RWPE2 (cell line): Measurements from ENCODE around the gene FHIT.
"Not testable (repeated sequence)": the region's sequence is repeated elsewhere in the genome, so short reads cannot be mapped to it uniquely, and the experiment has no call there.

ENCODE experiments used
- ATAC-seq: fragments of 200-7000 bp; cut with Tn5 transposase; 3 replicates; pipeline ENCODE4 v1.9.1; 2021; ENCODE audit warnings: low read depth
- DNase-seq: peaks from one replicate; pipeline ENCODE4 v3.0.0-alpha.2; 2020; ENCODE audit warnings: low spot score
- H3K27ac ChIP-seq: fragments of 450-650 bp; 2 replicates; pipeline ENCODE4 v1.5.1; 2017; ENCODE audit warnings: mild to moderate bottlenecking; ENCODE audit not compliant: poor library complexity, severe bottlenecking
- H3K27me3 ChIP-seq: fragments of 250-450 bp; sonication (Bioruptor Pico); 2 replicates; pipeline ENCODE4 v1.5.1; 2021; ENCODE audit warnings: mild to moderate bottlenecking, moderate library complexity; ENCODE audit not compliant: insufficient read depth, poor library complexity, severe bottlenecking
- H3K36me3 ChIP-seq: fragments of 250-450 bp; sonication (Bioruptor Pico); 2 replicates; pipeline ENCODE4 v1.5.1; 2020; ENCODE audit warnings: low read depth, mild to moderate bottlenecking, moderate library complexity
- H3K4me1 ChIP-seq: fragments of 250-450 bp; sonication (Bioruptor Pico); 2 replicates; pipeline ENCODE4 v1.5.1; 2021; ENCODE audit warnings: mild to moderate bottlenecking, moderate library complexity; ENCODE audit not compliant: insufficient read depth, poor library complexity, severe bottlenecking
- H3K4me3 ChIP-seq: fragments of 250-450 bp; sonication (Bioruptor Pico); 2 replicates; pipeline ENCODE4 v1.5.1; 2021; ENCODE audit warnings: mild to moderate bottlenecking, moderate library complexity; ENCODE audit not compliant: severe bottlenecking
- H3K9me3 ChIP-seq: fragments of 250-450 bp; sonication (Bioruptor Pico); 2 replicates; pipeline ENCODE4 v1.5.1; 2021; ENCODE audit warnings: mild to moderate bottlenecking, moderate library complexity; ENCODE audit not compliant: severe bottlenecking
- CTCF ChIP-seq: fragments of 450-650 bp; IDR thresholded peaks from one replicate; pipeline ENCODE4 v1.5.1; 2017; ENCODE audit warnings: mild to moderate bottlenecking, moderate library complexity; ENCODE audit not compliant: poor library complexity, severe bottlenecking

Gene FHIT

GRCh38 chr3:60992395-60992794 lies 258.9 kb downstream of the FHIT start:
- Histone ChIP-seq H3K4me1 (no peaks in the 10 kb centered on the region), H3K9me3 (no peaks in the 10 kb centered on the region), H3K4me3 (no peak overlapping the region), H3K27ac (no peak overlapping the region), H3K36me3 (no peaks in the 10 kb centered on the region), H3K27me3 (no peaks in the 10 kb centered on the region)
- ATAC-seq (no peak), DNase-seq (no peak)
- no peak for TF ChIP-seq CTCF

GRCh38 chr3:60990442-60990730 lies 260.9 kb downstream of the FHIT start:
- no peaks in the 10 kb centered on the region for H3K36me3 ChIP-seq
- no peak overlapping the region for H3K4me3 ChIP-seq
- no peak overlapping the region for H3K27ac ChIP-seq
- no peak for DNase-seq
- TF ChIP-seq CTCF, result no peak
- no peaks in the 10 kb centered on the region for H3K4me1 ChIP-seq
- no peak for ATAC-seq
- no peaks in the 10 kb centered on the region for H3K27me3 ChIP-seq
- H3K9me3 ChIP-seq, result no peaks in the 10 kb centered on the region

DNA sequence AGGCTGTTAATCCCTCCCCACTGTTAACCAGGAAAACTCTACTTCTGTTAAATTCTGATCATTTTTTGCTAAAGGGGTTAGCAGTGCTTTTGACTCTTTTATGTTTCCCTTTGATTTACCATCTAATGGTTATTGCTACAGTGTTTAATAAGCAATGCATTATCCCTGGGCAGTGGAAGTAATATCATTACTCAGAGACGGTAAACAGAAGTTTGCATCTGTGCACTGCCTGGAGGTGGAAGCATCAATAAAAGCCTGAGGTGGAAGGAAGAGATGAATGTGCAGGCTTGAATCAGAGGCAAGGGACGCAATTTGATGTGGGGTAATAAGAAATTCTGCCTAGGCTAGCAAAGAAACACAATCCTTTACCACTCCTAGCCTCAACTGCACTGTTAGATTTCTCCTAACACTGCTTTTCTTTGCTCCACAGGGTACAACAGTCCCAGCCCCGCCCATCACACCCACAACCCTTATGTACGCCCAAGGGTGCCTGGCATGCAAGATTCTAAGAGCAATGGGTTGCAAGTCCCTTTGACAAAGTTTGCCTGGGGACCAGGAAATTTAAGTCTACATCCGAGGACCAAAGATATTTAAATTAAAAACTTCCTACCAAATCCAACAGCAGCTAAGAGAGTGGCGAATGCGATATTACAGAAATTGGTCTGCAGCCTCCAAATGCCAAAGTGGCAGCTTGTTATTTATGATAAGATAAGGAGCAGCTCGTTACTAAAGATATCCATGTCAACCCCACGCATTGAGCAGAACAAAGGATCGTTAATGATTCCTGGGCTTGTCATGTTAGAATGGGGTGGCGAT lies 261.4 kb downstream of the FHIT start:
- Histone ChIP-seq H3K36me3 (no peaks in the 10 kb centered on the region), H3K27ac (no peak overlapping the region), H3K4me1 (no peaks in the 10 kb centered on the region), H3K9me3 (no peaks in the 10 kb centered on the region), H3K27me3 (no peaks in the 10 kb centered on the region), H3K4me3 (no peak overlapping the region)
- ATAC-seq, result no peak
- TF ChIP-seq CTCF, result no peak
- DNase-seq, result no peak

GRCh38 chr3:60987191-60987590 lies 264.1 kb downstream of the FHIT start:
- H3K27me3 ChIP-seq, H3K36me3 ChIP-seq, H3K9me3 ChIP-seq, DNase-seq, ATAC-seq, H3K4me1 ChIP-seq, H3K27ac ChIP-seq, H3K4me3 ChIP-seq: not testable (repeated sequence)

DNA sequence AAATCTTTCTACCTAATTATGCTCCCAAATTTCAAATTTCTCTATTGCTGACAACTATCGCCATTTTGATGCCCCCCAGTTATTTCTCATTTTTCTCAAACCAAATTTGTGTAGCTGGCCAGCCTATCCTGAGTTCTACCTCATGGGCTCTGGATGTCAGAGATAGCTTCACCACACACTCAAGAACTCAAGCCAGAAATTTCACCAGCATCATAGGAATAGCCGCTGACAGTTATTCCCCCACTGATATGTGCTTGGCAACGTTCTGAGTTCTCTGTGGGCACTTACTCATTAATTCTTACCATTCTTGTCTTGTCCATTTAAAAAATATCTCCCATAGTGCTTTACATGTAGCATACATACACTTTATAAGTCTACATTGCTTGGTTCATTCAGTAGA lies 264.7 kb downstream of the FHIT start:
- DNase-seq (no peak), ATAC-seq (no peak)
- Histone ChIP-seq H3K36me3 (no peaks in the 10 kb centered on the region), H3K27ac (no peak overlapping the region), H3K4me3 (no peak overlapping the region), H3K4me1 (no peaks in the 10 kb centered on the region), H3K27me3 (no peaks in the 10 kb centered on the region), H3K9me3 (no peaks in the 10 kb centered on the region)
- TF ChIP-seq CTCF, result no peak
